Left kidney (tissue), 8 donors: Measurements from ENCODE around the gene JAK1. TPM values are rescaled to one million over a fixed set of nuclear protein-coding genes. Genes with fewer than 3 reads are reported as not detected.
"Not testable (repeated sequence)": the region's sequence is repeated elsewhere in the genome, so short reads cannot be mapped to it uniquely, and the experiment has no call there.

Experiments
- DNase-seq: peaks from one replicate; pipeline ENCODE4 v3.0.0-alpha.2; 2013
- long read RNA-seq, 8 donors: transcript quantifications; one replicate each; lab custom pipeline, GENCODE V29; 2026
- polyA plus RNA-seq: library from polyadenylated mRNA; unstranded; fragments of 120-200 nt; gene quantifications from one replicate; pipeline ENCODE4 v1.2.1, GENCODE V29; 2013; ENCODE audit not compliant: insufficient read length

JAK1 gene
- 106 TPM for polyA plus RNA-seq
- long read RNA-seq, donor 1, full-length matches to known transcripts: 7 of 17 reads
- long read RNA-seq, donor 1, partial matches to known transcripts: 10 of 17 reads
- long read RNA-seq, donor 1, other reads (novel, unspliced or antisense): 0 of 17 reads
- long read RNA-seq, donor 2, full-length matches to known transcripts: 6 of 6 reads
- long read RNA-seq, donor 2, partial matches to known transcripts: 0 of 6 reads
- long read RNA-seq, donor 2, other reads (novel, unspliced or antisense): 0 of 6 reads
- long read RNA-seq, donor 3, full-length matches to known transcripts: 3 of 3 reads
- long read RNA-seq, donor 3, partial matches to known transcripts: 0 of 3 reads
- long read RNA-seq, donor 3, other reads (novel, unspliced or antisense): 0 of 3 reads
- long read RNA-seq, donor 4: 0 reads
- long read RNA-seq, donor 5, full-length matches to known transcripts: 5 of 10 reads
- long read RNA-seq, donor 5, partial matches to known transcripts: 5 of 10 reads
- long read RNA-seq, donor 5, other reads (novel, unspliced or antisense): 0 of 10 reads
- long read RNA-seq, donor 6, full-length matches to known transcripts: 1 of 8 reads
- long read RNA-seq, donor 6, partial matches to known transcripts: 7 of 8 reads
- long read RNA-seq, donor 6, other reads (novel, unspliced or antisense): 0 of 8 reads
- long read RNA-seq, donor 7, full-length matches to known transcripts: 8 of 22 reads
- long read RNA-seq, donor 7, partial matches to known transcripts: 14 of 22 reads
- long read RNA-seq, donor 7, other reads (novel, unspliced or antisense): 0 of 22 reads
- long read RNA-seq, donor 8, full-length matches to known transcripts: 5 of 5 reads
- long read RNA-seq, donor 8, partial matches to known transcripts: 0 of 5 reads
- long read RNA-seq, donor 8, other reads (novel, unspliced or antisense): 0 of 5 reads

GRCh38 chr1:64966158-64966971 lies at the start of gene JAK1:
Gene JAK1 (minus strand): TSS chr1:64966549. CDS start chr1:64886264, 80,285 bp downstream.
- peak; percentile 83 for DNase-seq

GRCh38 chr1:65014321-65014720 lies 48.0 kb upstream of the JAK1 start:
- DNase-seq: no peak

GRCh38 chr1:65011983-65012382 lies 45.6 kb upstream of the JAK1 start:
- DNase-seq: no peak

- DNase-seq: no peak
Measured at GRCh38 chr1:65009724-65010420, 43.5 kb upstream of the JAK1 start.

- DNase-seq: no peak
Measured at GRCh38 chr1:65009176-65009575, 42.8 kb upstream of the JAK1 start.

- no peak for DNase-seq
Measured at GRCh38 chr1:65006806-65007205, 40.5 kb upstream of the JAK1 start.

- DNase-seq: no peak
Measured at GRCh38 chr1:65003316-65003664, 36.9 kb upstream of the JAK1 start.

- peak; percentile 42 for DNase-seq
Measured at GRCh38 chr1:65002508-65003315, 36.4 kb upstream of the JAK1 start.

GRCh38 chr1:65002156-65002507 lies 35.8 kb upstream of the JAK1 start:
- no peak for DNase-seq

- DNase-seq: no peak
Measured at GRCh38 chr1:65001231-65001792, 35.0 kb upstream of the JAK1 start.

- DNase-seq: not testable (repeated sequence)
Measured at GRCh38 chr1:64998425-64998948, 32.1 kb upstream of the JAK1 start.

GRCh38 chr1:64996541-64997257 lies 30.4 kb upstream of the JAK1 start:
- no peak for DNase-seq

- no peak for DNase-seq
Measured at GRCh38 chr1:64995316-64995715, 29.0 kb upstream of the JAK1 start.

GRCh38 chr1:64986903-64987871 lies 20.8 kb upstream of the JAK1 start:
- no peak for DNase-seq

- DNase-seq: no peak
Measured at GRCh38 chr1:64984737-64985136, 18.4 kb upstream of the JAK1 start.

GRCh38 chr1:64984106-64984505 lies 17.8 kb upstream of the JAK1 start:
- no peak for DNase-seq

- DNase-seq: no peak
Measured at GRCh38 chr1:64983110-64983509, 16.8 kb upstream of the JAK1 start.
